H1 (cell line): ENCODE data around the gene ZFAND2B. TPM values are rescaled to one million over a fixed set of nuclear protein-coding genes. Genes with fewer than 3 reads are reported as not detected.

Source experiments
- CTCF ChIA-PET: fragments of 300-600 bp; sonication (Branson Sonifier 250); formaldehyde crosslinking; loops from one replicate; lab custom pipeline; 2021; ENCODE audit not compliant: partially characterized antibody; lab: Charles Lee
- POLR2A ChIA-PET: fragments of 300-600 bp; sonication (Branson Sonifier 250); formaldehyde crosslinking; loops from one replicate; lab custom pipeline; 2021; ENCODE audit warnings: inconsistent platforms; ENCODE audit not compliant: partially characterized antibody; lab: Charles Lee
- DNase-seq, 2 experiments: peaks; one replicate each; pipeline versions ENCODE4 v3.0.0 to v3.0.0-alpha.2; 2010 to 2022; ENCODE audit warnings: low spot score in 2 of 2, low read depth in 1 of 2, mixed read lengths in 1 of 2
- FAIRE-seq: peaks from 2 replicates; lab custom pipeline; 2011; peaks lifted over from hg19 to GRCh38; lab: Jason Lieb, UNC
- H2AFZ ChIP-seq: 2 replicates; pipeline ENCODE4 v1.8.1; 2012; ENCODE audit warnings: low read length, inconsistent platforms
- H2AK5ac ChIP-seq: 2 replicates; pipeline ENCODE4 v1.6.1; 2013; ENCODE audit warnings: low read depth, low read length
- H2BK120ac ChIP-seq: replicated peaks from 2 replicates; pipeline ENCODE3; 2013; ENCODE audit warnings: low read depth, low read length, inconsistent platforms
- H2BK12ac ChIP-seq: 2 replicates; pipeline ENCODE4 v1.6.1; 2013; ENCODE audit warnings: low read depth, low read length
- H2BK15ac ChIP-seq: 2 replicates; pipeline ENCODE4 v1.6.1; 2013; ENCODE audit warnings: low read length
- H2BK20ac ChIP-seq: 2 replicates; pipeline ENCODE4 v1.6.1; 2013; ENCODE audit warnings: low read length
- H2BK5ac ChIP-seq: 2 replicates; pipeline ENCODE4 v1.6.1; 2013; ENCODE audit warnings: low read depth, low read length
- H3K14ac ChIP-seq: 2 replicates; pipeline ENCODE4 v1.6.1; 2013; ENCODE audit warnings: inconsistent platforms; ENCODE audit not compliant: insufficient read length
- H3K18ac ChIP-seq: 2 replicates; pipeline ENCODE4 v1.6.1; 2013; ENCODE audit warnings: low read length; ENCODE audit errors: extremely low read depth
- H3K23ac ChIP-seq: 2 replicates; pipeline ENCODE4 v1.6.1; 2013; ENCODE audit warnings: inconsistent platforms; ENCODE audit not compliant: insufficient read length
- H3K23me2 ChIP-seq: 2 replicates; pipeline ENCODE4 v1.6.1; 2013; ENCODE audit warnings: low read depth, low read length
- H3K27ac ChIP-seq: 2 replicates; pipeline ENCODE4 v1.6.1; 2011; ENCODE audit warnings: low read depth, low read length, inconsistent platforms
- H3K27me3 ChIP-seq, 4 experiments: replicated peaks in 1 of 4; 1 replicate in 1 of 4; 2 replicates in 3 of 4; pipeline versions ENCODE4 v1.6.1 to v1.8.1; 2011 to 2013; ENCODE audit warnings: low read length in 3 of 4, mild to moderate bottlenecking in 3 of 4, inconsistent platforms in 2 of 4, mixed read lengths in 2 of 4, moderate library complexity in 1 of 4; ENCODE audit not compliant: control insufficient read depth in 3 of 4, insufficient read depth in 3 of 4; ENCODE audit errors: extremely low read depth in 1 of 4
- H3K36me3 ChIP-seq, 4 experiments: 2 replicates each; pipeline versions ENCODE4 v1.6.1 to v1.8.1; 2011 to 2013; ENCODE audit warnings: mild to moderate bottlenecking in 4 of 4, low read length in 3 of 4, moderate library complexity in 2 of 4, control low read depth in 1 of 4, inconsistent platforms in 1 of 4; ENCODE audit not compliant: insufficient read depth in 4 of 4, control insufficient read depth in 2 of 4
- H3K4ac ChIP-seq: replicated peaks from 2 replicates; pipeline ENCODE3; 2013; ENCODE audit warnings: low read length, low read depth, mixed read lengths, inconsistent platforms; ENCODE audit not compliant: insufficient read length
- H3K4me1 ChIP-seq, 4 experiments: replicated peaks in 1 of 4; 1 replicate in 1 of 4; 2 replicates in 3 of 4; pipeline versions ENCODE4 v1.6.1 to v1.8.1; 2011 to 2013; ENCODE audit warnings: low read length in 3 of 4, inconsistent platforms in 2 of 4, mixed read lengths in 1 of 4; ENCODE audit not compliant: insufficient read depth in 4 of 4, control insufficient read depth in 3 of 4
- H3K4me2 ChIP-seq, 2 experiments: 2 replicates each; pipeline versions ENCODE4 v1.6.1 to v1.8.1; 2011 to 2013; ENCODE audit warnings: low read depth in 2 of 2, low read length in 2 of 2, control low read depth in 1 of 2, inconsistent platforms in 1 of 2, mild to moderate bottlenecking in 1 of 2; ENCODE audit not compliant: insufficient read depth in 1 of 2
- H3K4me3 ChIP-seq, 4 experiments: fragments of 200-600, 300-600 bp in 1 of 4; sonication (generic), shearing (Covaris generic), sonication (Bioruptor Twin) in 1 of 4; 2 replicates each; pipeline versions ENCODE4 v1.5.1 to v1.8.1; 2011 to 2016; ENCODE audit warnings: low read length in 4 of 4, low read depth in 3 of 4, control low read depth in 2 of 4, inconsistent platforms in 2 of 4, mild to moderate bottlenecking in 2 of 4, mixed read lengths in 1 of 4, moderate library complexity in 1 of 4; ENCODE audit not compliant: insufficient read depth in 2 of 4; ENCODE audit errors: extremely low read depth in 1 of 4
- H3K56ac ChIP-seq: replicated peaks from 2 replicates; pipeline ENCODE3; 2013; ENCODE audit warnings: low read depth, mild to moderate bottlenecking, mixed read lengths, low read length, inconsistent platforms; ENCODE audit not compliant: insufficient read length
- H3K79me1 ChIP-seq: 2 replicates; pipeline ENCODE4 v1.6.1; 2013; ENCODE audit warnings: low read depth, low read length, control low read depth
- H3K79me2 ChIP-seq, 2 experiments: 2 replicates each; pipeline versions ENCODE4 v1.6.1 to v1.8.1; 2012 to 2013; ENCODE audit warnings: low read length in 2 of 2, mild to moderate bottlenecking in 2 of 2, inconsistent platforms in 1 of 2; ENCODE audit not compliant: insufficient read depth in 2 of 2, control insufficient read depth in 1 of 2
- H3K9ac ChIP-seq, 4 experiments: replicated peaks in 1 of 4; 1 replicate in 1 of 4; 2 replicates in 3 of 4; pipeline versions ENCODE4 v1.6.1 to v1.8.1; 2011 to 2013; ENCODE audit warnings: low read depth in 3 of 4, low read length in 3 of 4, control low read depth in 2 of 4, mild to moderate bottlenecking in 2 of 4, moderate library complexity in 2 of 4, inconsistent platforms in 1 of 4; ENCODE audit errors: extremely low read depth in 1 of 4
- H3K9me3 ChIP-seq, 2 experiments: 2 replicates each; pipeline versions ENCODE4 v1.6.1 to v1.8.1; 2012 to 2013; ENCODE audit warnings: mild to moderate bottlenecking in 2 of 2, moderate library complexity in 2 of 2, control low read depth in 1 of 2, inconsistent platforms in 1 of 2, low read depth in 1 of 2, low read length in 1 of 2, mixed read lengths in 1 of 2; ENCODE audit not compliant: insufficient read depth in 2 of 2
- H4K20me1 ChIP-seq, 2 experiments: replicated peaks in 1 of 2; 2 replicates each; pipeline versions ENCODE3 to v1.8.1; 2011 to 2013; ENCODE audit warnings: inconsistent platforms in 2 of 2, low read length in 2 of 2, mild to moderate bottlenecking in 1 of 2; ENCODE audit not compliant: insufficient read depth in 2 of 2, control insufficient read depth in 1 of 2
- H4K5ac ChIP-seq: 2 replicates; pipeline ENCODE4 v1.6.1; 2013; ENCODE audit warnings: low read length, low read depth, mixed read lengths, inconsistent platforms; ENCODE audit not compliant: insufficient read length
- H4K8ac ChIP-seq: 2 replicates; pipeline ENCODE4 v1.8.0; 2013; ENCODE audit warnings: mild to moderate bottlenecking, moderate library complexity, low read length, inconsistent platforms; ENCODE audit not compliant: insufficient read depth; ENCODE audit errors: extremely low read depth
- H4K91ac ChIP-seq: replicated peaks from 2 replicates; pipeline ENCODE3; 2013; ENCODE audit warnings: low read length, mixed read lengths, inconsistent platforms; ENCODE audit not compliant: insufficient read length
- CBX8 ChIP-seq: fragments of 300-800, 300-1000 bp; sonication (generic); IDR thresholded peaks from 2 replicates; pipeline ENCODE4 v1.7.1; 2016; ENCODE audit warnings: low read depth, low read length, borderline replicate concordance
- CHD1 ChIP-seq: IDR thresholded peaks from 2 replicates; pipeline ENCODE4 v1.6.1; 2012; ENCODE audit warnings: low read depth, low read length, improper control_type of control experiment
- CHD2 ChIP-seq: IDR thresholded peaks from 2 replicates; pipeline ENCODE4 v1.6.1; 2012; ENCODE audit warnings: low read length, improper control_type of control experiment
- E2F6 ChIP-seq: IDR thresholded peaks from 2 replicates; pipeline ENCODE4 v1.6.1; 2012; ENCODE audit warnings: inconsistent platforms
- GTF2F1 ChIP-seq: IDR thresholded peaks from 2 replicates; pipeline ENCODE4 v1.6.1; 2012; ENCODE audit warnings: low read depth, low read length, improper control_type of control experiment, borderline replicate concordance
- POLR2A ChIP-seq, 2 experiments: IDR thresholded peaks; 1 replicate in 1 of 2; 2 replicates in 1 of 2; pipeline ENCODE4 v1.6.1; 2011; ENCODE audit warnings: low read depth in 2 of 2, low read length in 2 of 2, mild to moderate bottlenecking in 2 of 2; ENCODE audit errors: control extremely low read depth in 1 of 2
- WGBS, 2 experiments: shearing (Covaris generic) in 1 of 2; methylation state at CpG; one replicate each; pipeline versions ENCODE4 v1.1.6 to v1.1.7; 2013 to 2015; ENCODE audit warnings: low lambda C conversion rate in 2 of 2, mixed read lengths in 2 of 2, inconsistent platforms in 1 of 2, low coverage in 1 of 2, missing lambda C conversion rate in 1 of 2; ENCODE audit not compliant: insufficient replicate concordance in 2 of 2, insufficient coverage in 1 of 2, insufficient read length in 1 of 2; ENCODE audit errors: extremely low coverage in 1 of 2, missing lambda C conversion rate in 1 of 2; 5-methylcytosine and 5-hydroxymethylcytosine counted together
- polyA plus RNA-seq, 7 experiments: library from polyadenylated mRNA; depleted of rRNA in 3 of 7; stranded (reverse) in 5 of 7; unstranded in 2 of 7; fragments of >200 nt in 5 of 7; fragments of 200-250 nt in 2 of 7; gene quantifications; 1 replicate in 5 of 7; 2 replicates in 1 of 7; 4 replicates in 1 of 7; pipeline versions ENCODE4 v1.2.1 to v1.2.3, GENCODE V29; 2011 to 2013; ENCODE audit warnings: missing spikeins in 2 of 7, mixed read lengths in 2 of 7
- total RNA-seq: library from RNA; stranded (reverse); fragmentation: NEBNext Ultra II Directional; extraction: Animal tissue kit (Norgen Biotek cat#: 25700); gene quantifications from 2 replicates; pipeline ENCODE4 v1.2.1, GENCODE V29; 2021

The ZFAND2B gene
- total and polyA plus RNA-seq, 2 of the 8 experiments (the other 6 are each of a cell fraction or from before 2014, with no cell fraction given): 16.0 to 17.9 TPM

- Histone ChIP-seq H3K79me2 (no peaks in the 10 kb centered on the region), H2BK120ac (no peak overlapping the region), H3K56ac (no peak overlapping the region), H2BK15ac (no peak overlapping the region), H2BK12ac (no peak overlapping the region), H3K4me3 (no peak overlapping the region), H3K9me3 (no peaks in the 10 kb centered on the region), H3K23me2 (peaks cover 4% of the 10 kb centered on the region; the same call in 1 of the 2 replicates), H3K23ac (no peak overlapping the region), H4K8ac (no peak overlapping the region), H4K20me1 (peaks cover 0 to 1% of the 10 kb centered on the region in 2 experiments), H3K4me1 (peaks cover 0 to 7% (median 2%) of the 10 kb centered on the region in 4 experiments; a peak in 2 of 7 replicates), H3K14ac (no peak overlapping the region), H3K4ac (no peak overlapping the region), H2AK5ac (no peak overlapping the region), H3K27me3 (no peaks in the 10 kb centered on the region), H2BK20ac (no peak overlapping the region), H3K4me2 (no peak overlapping the region), H2BK5ac (no peak overlapping the region), H2AFZ (no peak overlapping the region), H4K91ac (no peak overlapping the region), H4K5ac (no peak overlapping the region), H3K18ac (no peak overlapping the region), H3K36me3 (peaks cover 0 to 7% (median 3%) of the 10 kb centered on the region in 4 experiments; a peak in 2 of 8 replicates), H3K27ac (no peak overlapping the region), H3K79me1 (no peaks in the 10 kb centered on the region), H3K9ac (no peak overlapping the region)
- 90% methylated on average over 16 of the region's 16 CpGs; no CpG with 5 or more reads in 1 of the 2 experiments for WGBS, 2 experiments
- no peak for DNase-seq
- TF ChIP-seq CBX8: no peak
- no peak for TF ChIP-seq GTF2F1
- TF ChIP-seq CHD1: no peak
- no peak for TF ChIP-seq CHD2
- no peak for TF ChIP-seq E2F6
- no peak for TF ChIP-seq POLR2A (IDR thresholded peaks at IDR 0.05; ENCODE audit: control extremely low read depth in 1 of 2, low read depth in 2 of 2, low read length in 2 of 2)
- POLR2A ChIA-PET: interaction anchor here (2.2 to 2.5 kb wide), 2 partner anchors 34 to 45 kb away, joined by 6 to 7 read pairs; partner anchors contain the start of gene ZFAND2B
- CTCF ChIA-PET: interaction anchor here (0.7 to 8.3 kb wide), 18 partner anchors 9 to 357 kb away, joined by 3 to 71 read pairs (median 5); partner anchors contain the start of genes NHEJ1 and ZFAND2B
- no peak for FAIRE-seq
These were observed 34.1 kb upstream of the ZFAND2B start for GRCh38 chr2:219172231-219173154.
